ENCODE results near the gene LSAMP. TPM values are rescaled to one million over a fixed set of nuclear protein-coding genes. Genes with fewer than 3 reads are reported as not detected.

LSAMP gene
- total RNA-seq, 2 donors from 2014 or later: 1.1 to 5.9 TPM

DNA sequence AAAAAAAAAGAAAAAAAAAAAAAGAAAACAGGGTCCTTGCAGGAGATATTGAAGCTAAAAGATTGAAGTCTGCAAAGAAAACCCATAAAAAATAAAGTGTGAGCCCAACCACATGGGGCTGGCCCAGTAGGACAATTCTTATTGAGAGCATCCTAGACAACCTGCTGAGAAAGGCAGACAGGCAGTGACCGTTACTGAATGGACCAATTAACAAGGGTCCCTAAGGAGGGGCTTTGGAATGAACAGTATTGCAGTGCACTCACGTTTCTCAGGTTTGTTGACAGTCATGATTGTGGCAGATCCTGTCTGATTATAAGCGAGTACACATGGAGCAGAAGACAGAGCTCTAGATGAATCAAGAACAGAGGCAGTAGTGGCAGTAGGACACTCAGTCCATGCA lies 168.6 kb downstream of the LSAMP start:
- no peak for DNase-seq
- no peak overlapping the region for H3K9ac ChIP-seq (ENCODE audit: low read depth in 2 of 2, low read length in 2 of 2)
- TF ChIP-seq, protein P1, sequence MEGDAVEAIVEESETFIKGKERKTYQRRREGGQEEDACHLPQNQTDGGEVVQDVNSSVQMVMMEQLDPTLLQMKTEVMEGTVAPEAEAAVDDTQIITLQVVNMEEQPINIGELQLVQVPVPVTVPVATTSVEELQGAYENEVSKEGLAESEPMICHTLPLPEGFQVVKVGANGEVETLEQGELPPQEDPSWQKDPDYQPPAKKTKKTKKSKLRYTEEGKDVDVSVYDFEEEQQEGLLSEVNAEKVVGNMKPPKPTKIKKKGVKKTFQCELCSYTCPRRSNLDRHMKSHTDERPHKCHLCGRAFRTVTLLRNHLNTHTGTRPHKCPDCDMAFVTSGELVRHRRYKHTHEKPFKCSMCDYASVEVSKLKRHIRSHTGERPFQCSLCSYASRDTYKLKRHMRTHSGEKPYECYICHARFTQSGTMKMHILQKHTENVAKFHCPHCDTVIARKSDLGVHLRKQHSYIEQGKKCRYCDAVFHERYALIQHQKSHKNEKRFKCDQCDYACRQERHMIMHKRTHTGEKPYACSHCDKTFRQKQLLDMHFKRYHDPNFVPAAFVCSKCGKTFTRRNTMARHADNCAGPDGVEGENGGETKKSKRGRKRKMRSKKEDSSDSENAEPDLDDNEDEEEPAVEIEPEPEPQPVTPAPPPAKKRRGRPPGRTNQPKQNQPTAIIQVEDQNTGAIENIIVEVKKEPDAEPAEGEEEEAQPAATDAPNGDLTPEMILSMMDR (IDR thresholded peaks at IDR 0.05): no peak
- H3K4me3 ChIP-seq: no peak overlapping the region
- no peaks in the 10 kb centered on the region for H3K27me3 ChIP-seq
- intact Hi-C loops (cut with DNase I): no loop called here
- no peak overlapping the region for H3K27ac ChIP-seq
- H3K36me3 ChIP-seq: no peaks in the 10 kb centered on the region
- no peaks in the 10 kb centered on the region for H3K9me3 ChIP-seq
- H3K4me1 ChIP-seq: no peaks in the 10 kb centered on the region

DNA sequence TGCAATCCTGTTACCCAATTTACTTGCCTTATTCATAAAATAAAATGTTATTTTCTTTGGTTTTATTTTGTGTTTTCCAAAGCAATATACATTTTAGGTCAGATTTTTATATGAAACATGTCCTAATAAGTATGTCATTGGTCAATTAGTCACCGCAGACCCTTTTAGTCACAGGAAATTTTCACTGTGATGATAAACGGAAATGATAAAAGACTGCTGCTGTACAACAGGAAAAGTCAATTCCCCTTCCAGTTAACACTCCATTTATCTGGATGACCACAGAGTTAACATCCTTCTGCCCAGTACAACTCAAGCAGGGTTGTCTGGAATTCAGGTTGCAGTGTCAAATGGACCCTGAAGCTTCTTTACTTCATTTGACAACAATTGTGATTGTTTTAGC lies 175.2 kb downstream of the LSAMP start:
- H3K36me3 ChIP-seq: no peaks in the 10 kb centered on the region
- no peaks in the 10 kb centered on the region for H3K4me1 ChIP-seq
- no peak overlapping the region for H3K9ac ChIP-seq (ENCODE audit: low read depth in 2 of 2, low read length in 2 of 2)
- H3K27ac ChIP-seq: no peak overlapping the region
- TF ChIP-seq, protein P1 (IDR thresholded peaks at IDR 0.05): no peak
- no peaks in the 10 kb centered on the region for H3K27me3 ChIP-seq
- no peak for DNase-seq
- no peak overlapping the region for H3K4me3 ChIP-seq
- H3K9me3 ChIP-seq: no peaks in the 10 kb centered on the region
- intact Hi-C loops (cut with DNase I): no loop called here

DNA sequence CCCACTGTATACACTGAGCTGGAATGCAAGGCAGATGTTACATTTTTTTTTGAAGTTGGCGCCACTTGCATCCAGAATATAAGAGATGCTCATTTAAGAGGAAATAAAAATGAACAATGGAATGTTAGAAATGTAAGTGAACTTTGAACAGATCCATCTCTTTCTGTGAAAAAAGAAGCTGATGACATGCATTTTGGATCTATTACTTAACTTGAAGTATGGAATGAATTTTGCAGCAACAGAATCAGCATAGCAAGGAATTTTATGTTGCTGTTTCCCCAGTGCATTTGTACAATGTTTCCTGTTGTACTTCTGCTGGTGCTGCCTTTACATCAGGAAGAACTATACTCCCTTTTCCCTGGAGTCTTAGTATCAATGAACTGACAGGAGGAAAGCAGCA lies 178.2 kb downstream of the LSAMP start:
- Histone ChIP-seq H3K36me3 (no peaks in the 10 kb centered on the region), H3K9me3 (no peaks in the 10 kb centered on the region)

DNA sequence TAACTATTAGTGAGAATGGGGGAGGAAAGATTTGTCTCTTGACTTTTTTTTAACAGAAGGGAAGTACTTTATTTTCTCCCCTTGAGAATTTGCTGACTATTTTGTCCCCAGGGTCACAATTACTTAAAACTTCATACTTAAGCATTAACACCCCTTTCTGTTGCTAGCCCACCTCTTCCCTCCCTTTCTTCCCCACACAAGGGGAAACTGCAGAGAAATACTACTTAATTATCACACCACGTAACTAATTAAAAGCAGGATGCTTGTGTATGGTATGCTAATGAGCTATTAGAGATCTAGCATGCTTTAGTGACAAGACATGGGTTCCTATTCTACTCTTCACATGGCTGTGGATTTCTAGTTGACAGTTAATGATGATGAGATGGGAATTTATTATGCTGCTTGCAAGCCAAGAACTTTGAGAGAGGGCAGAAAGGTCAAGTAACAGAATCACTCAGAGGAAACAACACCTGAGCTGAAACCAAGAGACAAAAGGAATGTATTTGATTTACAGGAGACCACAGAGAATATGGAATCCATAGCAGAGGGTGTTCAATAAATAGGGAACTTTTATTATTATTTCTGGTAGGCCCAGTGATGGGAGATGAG lies 179.2 kb downstream of the LSAMP start:
- intact Hi-C loops (cut with DNase I): no loop called here
- no peak for DNase-seq
- H3K4me1 ChIP-seq: no peaks in the 10 kb centered on the region
- no peaks in the 10 kb centered on the region for H3K36me3 ChIP-seq
- TF ChIP-seq, protein P1 (IDR thresholded peaks at IDR 0.05): no peak
- no peak overlapping the region for H3K9ac ChIP-seq (ENCODE audit: low read depth in 2 of 2, low read length in 2 of 2)
- no peak overlapping the region for H3K27ac ChIP-seq
- H3K4me3 ChIP-seq: no peak overlapping the region
- no peaks in the 10 kb centered on the region for H3K27me3 ChIP-seq
- no peaks in the 10 kb centered on the region for H3K9me3 ChIP-seq

More for the DNA sequence above, 178.2 kb downstream of the LSAMP start:
- TF ChIP-seq, protein P1 (IDR thresholded peaks at IDR 0.05): no peak
- H3K4me1 ChIP-seq: no peaks in the 10 kb centered on the region
- DNase-seq: no peak
- no peak overlapping the region for H3K27ac ChIP-seq
- H3K4me3 ChIP-seq: no peak overlapping the region
- H3K27me3 ChIP-seq: no peaks in the 10 kb centered on the region
- intact Hi-C loops (cut with DNase I): no loop called here
- no peak overlapping the region for H3K9ac ChIP-seq (ENCODE audit: low read depth in 2 of 2, low read length in 2 of 2)

DNA sequence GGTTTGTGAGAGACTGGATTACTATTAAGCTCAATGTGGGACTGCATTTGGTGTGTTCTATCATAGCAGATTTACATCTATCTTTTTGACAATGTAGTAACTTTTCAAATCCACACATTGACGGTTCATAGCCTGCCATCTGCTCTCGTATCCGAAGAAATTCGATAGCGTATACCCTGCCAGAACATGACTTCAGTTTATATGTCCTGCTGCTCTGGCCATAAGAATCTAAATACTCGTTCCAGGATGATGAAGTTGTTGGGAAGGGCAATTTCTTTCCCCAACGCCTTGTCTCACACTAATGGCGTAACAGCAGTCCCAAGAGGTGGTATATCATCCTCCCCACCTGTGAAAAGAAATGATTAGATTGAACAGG lies 180.0 kb downstream of the LSAMP start:
- Histone ChIP-seq H3K9ac (ENCODE audit: low read depth in 2 of 2, low read length in 2 of 2) (no peak overlapping the region), H3K27me3 (no peaks in the 10 kb centered on the region), H3K4me1 (no peaks in the 10 kb centered on the region), H3K27ac (no peak overlapping the region), H3K4me3 (no peak overlapping the region), H3K36me3 (no peaks in the 10 kb centered on the region), H3K9me3 (no peaks in the 10 kb centered on the region)
- intact Hi-C loops (cut with DNase I): no loop called here
- DNase-seq: no peak
- TF ChIP-seq, protein P1 (IDR thresholded peaks at IDR 0.05): no peak

Measured in colonic mucosa (tissue), 4 donors.